Smooth muscle cell (in vitro differentiated cells): ENCODE data around the gene YIPF3. TPM values are rescaled to one million over a fixed set of nuclear protein-coding genes. Genes with fewer than 3 reads are reported as not detected.
"Not testable (repeated sequence)": the region's sequence is repeated elsewhere in the genome, so short reads cannot be mapped to it uniquely, and the experiment has no call there.

Experiments
- DNase-seq: peaks from one replicate; lab custom pipeline; 2025; ENCODE audit not compliant: unreplicated experiment; lab: John Stamatoyannopoulos, UW
- H2AFZ ChIP-seq: fragments of 200-600 bp; sonication (generic); 2 replicates; pipeline ENCODE4 v1.6.0; 2016; ENCODE audit warnings: antibody characterized with exemption, low read depth, mild to moderate bottlenecking
- H3F3A ChIP-seq: fragments of 200-600 bp; sonication (generic); 2 replicates; pipeline ENCODE4 v1.6.0; 2017; ENCODE audit warnings: antibody characterized with exemption, low read depth
- H3K27ac ChIP-seq: fragments of 200-600 bp; sonication (generic); 2 replicates; pipeline ENCODE4 v1.5.1; 2016; ENCODE audit warnings: low read depth, mild to moderate bottlenecking
- H3K27me3 ChIP-seq: fragments of 200-600 bp; sonication (generic); 2 replicates; pipeline ENCODE4 v1.6.1; 2016; ENCODE audit warnings: low read depth, mild to moderate bottlenecking
- H3K36me3 ChIP-seq: fragments of 200-600 bp; sonication (generic); 2 replicates; pipeline ENCODE4 v1.5.1; 2016; ENCODE audit warnings: low read depth
- H3K4me1 ChIP-seq: fragments of 200-600 bp; sonication (generic); 2 replicates; pipeline ENCODE4 v1.5.1; 2016; ENCODE audit warnings: low read depth
- H3K4me2 ChIP-seq: fragments of 200-600 bp; sonication (generic); 2 replicates; pipeline ENCODE4 v1.6.0; 2016; ENCODE audit warnings: mild to moderate bottlenecking
- H3K4me3 ChIP-seq: fragments of 200-600 bp; sonication (generic); 2 replicates; pipeline ENCODE4 v1.5.1; 2016; ENCODE audit warnings: mild to moderate bottlenecking
- H3K79me2 ChIP-seq: fragments of 200-600 bp; sonication (generic); 2 replicates; pipeline ENCODE4 v1.6.0; 2016; ENCODE audit warnings: low read depth, mild to moderate bottlenecking
- H3K9ac ChIP-seq: fragments of 200-600 bp; sonication (generic); 2 replicates; pipeline ENCODE4 v1.6.0; 2016; ENCODE audit warnings: low read depth
- H3K9me3 ChIP-seq: fragments of 200-600 bp; sonication (generic); replicated peaks from 2 replicates; pipeline ENCODE4 v1.5.1; 2016; ENCODE audit warnings: low read depth
- H4K20me1 ChIP-seq: fragments of 200-600 bp; sonication (generic); 2 replicates; pipeline ENCODE4 v1.6.0; 2016; ENCODE audit warnings: low read depth
- WGBS: methylation state at CpG from one replicate; pipeline ENCODE4 v1.1.7; 2016; ENCODE audit warnings: low lambda C conversion rate; 5-methylcytosine and 5-hydroxymethylcytosine counted together
- polyA plus RNA-seq: library from polyadenylated mRNA; unstranded; fragments of >200 nt; fragmentation: Nextera tagmentation; extraction: Ambion mirVana; gene quantifications from 2 replicates; pipeline ENCODE4 v1.2.1, GENCODE V29; 2016
- total RNA-seq: library from RNA; depleted of rRNA; stranded (reverse); fragments of >200 nt; gene quantifications from 2 replicates; pipeline ENCODE4 v1.2.3, GENCODE V29; 2014
- TF ChIP-seq, protein P1 (sequence below): fragments of 200-600 bp; sonication (generic); IDR thresholded peaks from 2 replicates; pipeline ENCODE4 v1.5.1; 2017; ENCODE audit warnings: borderline replicate concordance, mild to moderate bottlenecking, antibody characterized with exemption; ENCODE audit not compliant: insufficient read depth, poor library complexity, severe bottlenecking

Gene YIPF3
- total and polyA plus RNA-seq, 2 experiments from 2014 or later = 182 to 199 TPM

DNA sequence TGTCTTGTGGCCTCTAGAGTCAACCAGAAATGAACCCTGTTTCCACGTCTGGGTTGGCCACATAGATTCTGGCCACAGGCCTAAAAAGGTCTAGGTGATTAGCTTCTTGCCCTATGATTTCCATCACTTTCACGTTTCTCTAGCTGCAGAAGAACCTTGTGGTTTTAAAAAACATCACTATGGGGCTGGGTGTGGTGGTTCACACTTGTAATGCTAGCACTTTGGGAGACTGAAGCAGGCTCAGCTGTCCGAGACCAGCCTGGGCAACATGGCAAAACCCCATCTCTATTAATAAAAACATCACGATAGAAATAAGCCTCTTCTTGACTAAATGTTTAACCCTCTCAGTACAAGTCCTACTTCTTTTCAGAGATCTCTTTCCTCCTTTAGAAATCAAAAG, 27.7 kb upstream of the YIPF3 start:
- H3K36me3 ChIP-seq = peaks cover 30% of the 10 kb centered on the region
- no peaks in the 10 kb centered on the region for H4K20me1 ChIP-seq
- H3K27me3 ChIP-seq = no peaks in the 10 kb centered on the region
- H3K79me2 ChIP-seq = no peaks in the 10 kb centered on the region
- H3K27ac ChIP-seq = no peak overlapping the region
- WGBS = 94% methylated on average over 4 of the region's 4 CpGs
- H3K9me3 ChIP-seq = no peaks in the 10 kb centered on the region
- H3K4me1 ChIP-seq = no peaks in the 10 kb centered on the region
- DNase-seq = no peak
- H2AFZ ChIP-seq = no peak overlapping the region
- H3K9ac ChIP-seq = no peak overlapping the region
- no peaks in the 10 kb centered on the region for H3F3A ChIP-seq
- TF ChIP-seq, protein P1, sequence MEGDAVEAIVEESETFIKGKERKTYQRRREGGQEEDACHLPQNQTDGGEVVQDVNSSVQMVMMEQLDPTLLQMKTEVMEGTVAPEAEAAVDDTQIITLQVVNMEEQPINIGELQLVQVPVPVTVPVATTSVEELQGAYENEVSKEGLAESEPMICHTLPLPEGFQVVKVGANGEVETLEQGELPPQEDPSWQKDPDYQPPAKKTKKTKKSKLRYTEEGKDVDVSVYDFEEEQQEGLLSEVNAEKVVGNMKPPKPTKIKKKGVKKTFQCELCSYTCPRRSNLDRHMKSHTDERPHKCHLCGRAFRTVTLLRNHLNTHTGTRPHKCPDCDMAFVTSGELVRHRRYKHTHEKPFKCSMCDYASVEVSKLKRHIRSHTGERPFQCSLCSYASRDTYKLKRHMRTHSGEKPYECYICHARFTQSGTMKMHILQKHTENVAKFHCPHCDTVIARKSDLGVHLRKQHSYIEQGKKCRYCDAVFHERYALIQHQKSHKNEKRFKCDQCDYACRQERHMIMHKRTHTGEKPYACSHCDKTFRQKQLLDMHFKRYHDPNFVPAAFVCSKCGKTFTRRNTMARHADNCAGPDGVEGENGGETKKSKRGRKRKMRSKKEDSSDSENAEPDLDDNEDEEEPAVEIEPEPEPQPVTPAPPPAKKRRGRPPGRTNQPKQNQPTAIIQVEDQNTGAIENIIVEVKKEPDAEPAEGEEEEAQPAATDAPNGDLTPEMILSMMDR = no peak
- no peak overlapping the region for H3K4me2 ChIP-seq
- no peak overlapping the region for H3K4me3 ChIP-seq

DNA sequence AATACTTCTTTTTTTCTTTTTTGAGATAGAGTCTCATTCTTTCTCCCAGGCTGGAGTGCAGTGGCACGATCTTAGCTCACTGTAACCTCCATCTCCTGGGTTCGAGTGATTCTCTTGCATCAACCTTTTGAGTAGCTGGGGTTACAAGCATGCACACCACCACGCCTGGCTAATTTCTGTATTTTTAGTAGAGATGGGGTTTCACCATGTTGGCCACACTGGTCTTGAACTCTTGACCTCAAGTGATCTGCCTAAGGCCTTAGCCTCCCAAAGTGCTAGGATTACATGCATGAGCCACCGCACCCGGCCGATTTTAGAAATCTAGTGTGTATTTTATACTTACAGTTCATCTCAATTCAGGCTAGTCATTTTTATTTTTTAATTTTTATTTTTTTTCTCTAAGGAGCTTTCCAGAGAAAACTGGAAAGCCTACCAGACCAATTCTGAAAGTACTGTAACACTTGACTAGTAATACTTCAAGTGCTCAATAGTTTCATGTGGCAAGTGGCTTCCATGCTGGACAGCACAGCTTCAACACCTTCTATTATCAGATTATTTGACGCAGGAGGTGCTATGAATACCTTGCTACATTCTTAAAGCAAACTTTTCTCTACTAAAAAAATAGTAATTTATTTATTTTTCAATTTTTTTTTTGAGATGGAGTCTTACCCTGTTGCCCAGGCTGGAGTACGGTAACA, 25.2 kb upstream of the YIPF3 start:
- TF ChIP-seq, protein P1 = no peak
- H3K4me3 ChIP-seq = no peak overlapping the region
- no peaks in the 10 kb centered on the region for H3K4me1 ChIP-seq
- no peaks in the 10 kb centered on the region for H4K20me1 ChIP-seq
- no peaks in the 10 kb centered on the region for H3K79me2 ChIP-seq
- 97% methylated on average over 8 of the region's 8 CpGs for WGBS
- no peak overlapping the region for H3K9ac ChIP-seq
- DNase-seq = no peak
- H3K27ac ChIP-seq = no peak overlapping the region
- no peaks in the 10 kb centered on the region for H3K27me3 ChIP-seq
- H3K9me3 ChIP-seq = no peaks in the 10 kb centered on the region
- no peaks in the 10 kb centered on the region for H3F3A ChIP-seq
- no peak overlapping the region for H3K4me2 ChIP-seq
- H2AFZ ChIP-seq = no peak overlapping the region
- peaks cover 13% of the 10 kb centered on the region for H3K36me3 ChIP-seq

DNA sequence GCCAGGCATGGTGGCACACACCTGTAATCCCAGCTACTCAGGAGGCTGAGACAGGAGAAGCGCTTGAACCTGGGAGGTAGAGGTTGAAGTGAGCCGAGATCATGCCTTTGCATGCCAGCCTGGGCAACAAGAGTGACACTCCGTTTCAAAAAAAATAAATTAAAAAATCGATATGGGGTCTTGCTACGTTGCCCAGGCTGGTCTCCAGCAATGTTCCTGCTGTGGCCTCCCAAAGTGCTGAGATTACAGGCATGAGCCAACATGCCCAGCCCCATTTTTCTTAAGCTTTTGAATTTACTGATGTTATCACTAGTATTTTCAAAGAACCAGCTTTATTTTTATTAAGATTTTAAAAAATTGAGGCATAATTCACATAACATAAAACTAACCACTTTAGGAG, 23.8 kb upstream of the YIPF3 start:
- over 99% methylated on average over 5 of the region's 5 CpGs for WGBS
- no peaks in the 10 kb centered on the region for H3K9me3 ChIP-seq
- no peak overlapping the region for H3K27ac ChIP-seq
- H3K9ac ChIP-seq = no peak overlapping the region
- no peaks in the 10 kb centered on the region for H3K36me3 ChIP-seq
- H3K4me1 ChIP-seq = no peaks in the 10 kb centered on the region
- no peaks in the 10 kb centered on the region for H3F3A ChIP-seq
- H3K79me2 ChIP-seq = no peaks in the 10 kb centered on the region
- H3K27me3 ChIP-seq = no peaks in the 10 kb centered on the region
- no peak for DNase-seq
- TF ChIP-seq, protein P1 = no peak
- no peak overlapping the region for H2AFZ ChIP-seq
- H3K4me3 ChIP-seq = no peak overlapping the region
- H3K4me2 ChIP-seq = no peak overlapping the region
- H4K20me1 ChIP-seq = no peaks in the 10 kb centered on the region

DNA sequence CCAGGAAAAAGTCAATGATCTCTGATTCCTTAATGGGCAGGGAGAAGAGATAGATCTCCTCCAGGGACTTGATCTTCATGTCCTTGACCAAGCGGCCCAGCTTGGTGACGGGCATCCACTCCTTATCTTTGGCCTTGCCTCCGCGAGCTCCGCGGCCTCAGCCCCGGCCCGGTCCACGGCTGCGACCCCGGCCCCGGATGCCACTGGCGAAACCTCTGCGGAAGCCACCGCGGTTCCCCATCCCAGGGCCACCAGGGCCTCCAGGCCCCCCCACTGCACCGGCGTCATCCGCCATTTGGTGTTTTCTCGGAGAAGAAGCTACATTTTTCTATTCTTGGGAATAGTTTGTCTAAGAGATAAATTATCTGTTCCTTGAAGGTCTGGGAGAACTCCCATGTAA, 22.7 kb upstream of the YIPF3 start:
- H3K4me3 ChIP-seq, DNase-seq, H3K9ac ChIP-seq, H3K27ac ChIP-seq, H3K9me3 ChIP-seq, H3F3A ChIP-seq, H2AFZ ChIP-seq, H3K4me1 ChIP-seq, H4K20me1 ChIP-seq, H3K27me3 ChIP-seq, H3K36me3 ChIP-seq, H3K79me2 ChIP-seq, H3K4me2 ChIP-seq: not testable (repeated sequence)
- WGBS = 99% methylated on average over 20 of the region's 20 CpGs

DNA sequence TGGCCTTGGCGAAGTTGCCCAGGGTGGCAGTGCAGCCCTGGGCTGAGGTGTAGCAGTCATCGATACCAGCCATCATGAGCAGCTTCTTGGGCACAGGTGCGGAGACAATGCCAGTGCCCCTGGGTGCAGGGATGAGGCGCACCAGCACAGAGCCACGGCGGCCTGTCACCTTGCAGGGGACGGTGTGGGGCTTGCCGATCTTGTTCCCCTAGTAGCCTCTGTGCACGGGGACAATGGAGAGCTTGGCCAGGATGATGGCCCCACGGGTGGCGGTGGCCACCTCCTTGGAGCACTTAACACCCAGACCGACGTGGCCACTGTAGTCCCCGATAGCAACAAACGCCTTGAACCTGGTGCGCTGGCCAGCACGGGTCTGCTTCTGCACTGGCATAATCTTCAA, 22.3 kb upstream of the YIPF3 start:
- WGBS = over 99% methylated on average over 17 of the region's 17 CpGs
- H2AFZ ChIP-seq, H3F3A ChIP-seq, H3K36me3 ChIP-seq, H3K27me3 ChIP-seq, H3K4me1 ChIP-seq, H3K9me3 ChIP-seq, H3K4me3 ChIP-seq, H3K4me2 ChIP-seq, H3K27ac ChIP-seq, H3K79me2 ChIP-seq, DNase-seq, H4K20me1 ChIP-seq, H3K9ac ChIP-seq: not testable (repeated sequence)
